ENCODE results near the gene MFNG.

MFNG gene

GRCh38 chr22:37492428-37493344 lies 6.5 kb upstream of the MFNG start:
- peak; percentile 71 for DNase-seq

GRCh38 chr22:37491559-37492427 lies 5.6 kb upstream of the MFNG start:
- DNase-seq = no peak

GRCh38 chr22:37491106-37491505 lies 4.9 kb upstream of the MFNG start:
- DNase-seq = no peak

GRCh38 chr22:37489983-37490382 lies 3.8 kb upstream of the MFNG start:
- no peak for DNase-seq

GRCh38 chr22:37488337-37489135 lies 2.4 kb upstream of the MFNG start:
- DNase-seq = no peak

- DNase-seq = no peak
These were observed 1.4 kb upstream of the MFNG start for GRCh38 chr22:37487571-37487970.

GRCh38 chr22:37487129-37487528 lies 945 bp upstream of the MFNG start:
- DNase-seq = no peak

- DNase-seq = peak; percentile 22
These were observed 575 bp downstream of the MFNG start for GRCh38 chr22:37485395-37486223.

GRCh38 chr22:37484480-37485394 lies 1.4 kb downstream of the MFNG start:
- DNase-seq = peak; percentile 83

GRCh38 chr22:37483050-37483449 lies 3.1 kb downstream of the MFNG start:
- no peak for DNase-seq

- peak; percentile 12 for DNase-seq
These were observed 3.9 kb downstream of the MFNG start for GRCh38 chr22:37482244-37482643.

GRCh38 chr22:37481347-37481907 lies 4.8 kb downstream of the MFNG start:
- DNase-seq = no peak

- no peak for DNase-seq
These were observed 5.5 kb downstream of the MFNG start for GRCh38 chr22:37480387-37481346.

- DNase-seq = no peak
These were observed 7.0 kb downstream of the MFNG start for GRCh38 chr22:37479196-37479595.

- no peak for DNase-seq
These were observed 9.5 kb downstream of the MFNG start for GRCh38 chr22:37476389-37477329.

- DNase-seq = no peak
These were observed 11.6 kb downstream of the MFNG start for GRCh38 chr22:37474447-37475090.

- no peak for DNase-seq
These were observed 12.7 kb downstream of the MFNG start for GRCh38 chr22:37473437-37473946.
